ENCODE measurements around the gene MTX1.
A peak's percentile ranks its signal among the peaks of the same experiment; 100 is the strongest.

DNA sequence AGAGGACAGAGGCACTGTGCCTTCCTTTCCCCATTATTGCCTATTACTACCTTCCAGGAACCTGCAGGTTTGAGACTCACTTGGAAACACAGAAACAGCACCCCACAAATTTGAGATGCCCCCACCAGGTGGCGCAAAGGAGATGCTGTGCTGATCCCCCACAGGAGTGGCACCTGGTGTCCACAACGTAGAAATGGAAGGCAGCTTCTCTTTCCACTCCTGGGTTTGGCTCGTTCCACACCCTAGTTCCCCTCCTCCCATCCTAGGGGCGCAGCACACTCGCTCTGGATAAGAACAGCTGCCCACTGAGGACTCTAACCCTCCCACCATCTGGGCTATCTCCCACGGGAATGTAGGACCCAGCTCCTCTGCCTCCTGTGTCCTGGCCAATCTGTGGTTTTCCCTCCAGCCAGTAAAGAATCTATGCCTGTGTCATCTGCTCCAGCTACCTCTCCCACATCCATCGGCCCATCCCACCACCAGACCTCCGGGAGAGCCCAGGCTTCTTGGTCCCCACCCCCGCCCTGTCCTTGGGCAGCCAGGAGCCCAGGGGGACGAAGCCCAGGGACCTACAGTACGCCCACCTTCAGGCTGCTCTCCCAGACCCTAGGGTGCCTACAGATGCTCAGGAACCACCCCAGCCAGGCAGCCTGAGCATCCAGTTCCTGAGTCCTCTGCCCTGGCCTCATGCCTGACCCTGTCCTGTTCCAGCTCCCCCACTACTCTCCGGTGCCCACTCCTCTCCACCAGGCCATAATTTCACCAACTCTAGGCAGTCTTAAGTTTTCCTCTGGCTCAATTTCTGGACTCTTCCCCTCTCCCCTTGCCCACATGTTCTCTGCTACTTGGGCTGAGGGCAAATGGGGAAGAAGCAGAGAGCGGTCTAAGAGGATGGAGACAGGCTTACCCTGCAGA lies 1.3 kb upstream of the MTX1 start:
- TF ChIP-seq, protein P1, sequence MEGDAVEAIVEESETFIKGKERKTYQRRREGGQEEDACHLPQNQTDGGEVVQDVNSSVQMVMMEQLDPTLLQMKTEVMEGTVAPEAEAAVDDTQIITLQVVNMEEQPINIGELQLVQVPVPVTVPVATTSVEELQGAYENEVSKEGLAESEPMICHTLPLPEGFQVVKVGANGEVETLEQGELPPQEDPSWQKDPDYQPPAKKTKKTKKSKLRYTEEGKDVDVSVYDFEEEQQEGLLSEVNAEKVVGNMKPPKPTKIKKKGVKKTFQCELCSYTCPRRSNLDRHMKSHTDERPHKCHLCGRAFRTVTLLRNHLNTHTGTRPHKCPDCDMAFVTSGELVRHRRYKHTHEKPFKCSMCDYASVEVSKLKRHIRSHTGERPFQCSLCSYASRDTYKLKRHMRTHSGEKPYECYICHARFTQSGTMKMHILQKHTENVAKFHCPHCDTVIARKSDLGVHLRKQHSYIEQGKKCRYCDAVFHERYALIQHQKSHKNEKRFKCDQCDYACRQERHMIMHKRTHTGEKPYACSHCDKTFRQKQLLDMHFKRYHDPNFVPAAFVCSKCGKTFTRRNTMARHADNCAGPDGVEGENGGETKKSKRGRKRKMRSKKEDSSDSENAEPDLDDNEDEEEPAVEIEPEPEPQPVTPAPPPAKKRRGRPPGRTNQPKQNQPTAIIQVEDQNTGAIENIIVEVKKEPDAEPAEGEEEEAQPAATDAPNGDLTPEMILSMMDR (IDR thresholded peaks at IDR 0.05), result peak; percentile 86 to 96 (median 92)
- TF ChIP-seq POLR2AphosphoS5 (IDR thresholded peaks at IDR 0.05), result peak in 1 of 3 donors; percentile 36
